HepG2 (cell line): ENCODE data around the gene GCNT2. TPM values are rescaled to one million over a fixed set of nuclear protein-coding genes. Genes with fewer than 3 reads are reported as not detected.

ENCODE experiments used
- ARHGAP35 ChIP-seq: sonication (generic); formaldehyde crosslinking; IDR thresholded peaks from 2 replicates; pipeline ENCODE4 v1.9.0; 2022; ENCODE audit warnings: mild to moderate bottlenecking, inconsistent platforms, moderate library complexity, missing genetic modification reagents, borderline replicate concordance
- ARNTL ChIP-seq: sonication (generic); formaldehyde crosslinking; IDR thresholded peaks from 2 replicates; pipeline ENCODE4 v1.4.0; 2020; ENCODE audit warnings: mild to moderate bottlenecking, missing genetic modification reagents
- GTF3A ChIP-seq: sonication (generic); formaldehyde crosslinking; conservative IDR thresholded peaks from 2 replicates; pipeline ENCODE4 v1.4.0; 2020; ENCODE audit warnings: mild to moderate bottlenecking, missing genetic modification reagents
- PBX3 ChIP-seq: sonication (generic); formaldehyde crosslinking; IDR thresholded peaks from 2 replicates; pipeline ENCODE4 v1.8.1; 2023; ENCODE audit warnings: missing genetic modification reagents, inconsistent platforms, borderline replicate concordance
- POLR2G ChIP-seq: fragments of 200-400 bp; formaldehyde crosslinking; IDR thresholded peaks from 2 replicates; pipeline ENCODE4 v1.6.1; 2018; ENCODE audit warnings: mild to moderate bottlenecking, low read depth, low read length, moderate library complexity
- RAD21 ChIP-seq: fragments of 450-650 bp; formaldehyde crosslinking; IDR thresholded peaks from 2 replicates; pipeline ENCODE4 v1.5.0; 2020; ENCODE audit warnings: mild to moderate bottlenecking
- RAD51 ChIP-seq: fragments of 450-650 bp; IDR thresholded peaks from 2 replicates; pipeline ENCODE4 v1.6.1; 2016; ENCODE audit warnings: borderline replicate concordance
- RBFOX2 ChIP-seq: fragments of 200-400 bp; formaldehyde crosslinking; IDR thresholded peaks from 2 replicates; pipeline ENCODE4 v1.6.1; 2017; ENCODE audit warnings: low read depth, mild to moderate bottlenecking, low read length
- SP5 ChIP-seq: IDR thresholded peaks from 2 replicates; pipeline ENCODE4 v1.6.1; 2016; ENCODE audit warnings: low read depth, borderline replicate concordance
- SRSF4 ChIP-seq: fragments of 200-400 bp; formaldehyde crosslinking; IDR thresholded peaks from one replicate; pipeline ENCODE4 v1.6.1; 2018; ENCODE audit warnings: mild to moderate bottlenecking, low read depth, low read length, moderate library complexity; ENCODE audit not compliant: poor library complexity, severe bottlenecking
- XBP1 ChIP-seq: sonication (generic); formaldehyde crosslinking; IDR thresholded peaks from 2 replicates; pipeline ENCODE4 v1.5.0; 2020; ENCODE audit warnings: missing genetic modification reagents
- ZBTB10 ChIP-seq: sonication (generic); formaldehyde crosslinking; IDR thresholded peaks from 2 replicates; pipeline ENCODE4 v1.4.0; 2020; ENCODE audit warnings: missing genetic modification reagents, borderline replicate concordance
- ZMYM2 ChIP-seq: sonication (generic); formaldehyde crosslinking; IDR thresholded peaks from 2 replicates; pipeline ENCODE4 v1.8.0; 2022; ENCODE audit warnings: mild to moderate bottlenecking, missing genetic modification reagents
- ZNF18 ChIP-seq: sonication (generic); formaldehyde crosslinking; IDR thresholded peaks from 2 replicates; pipeline ENCODE4 v1.8.0; 2022; ENCODE audit warnings: mild to moderate bottlenecking, missing genetic modification reagents; ENCODE audit not compliant: insufficient replicate concordance
- ZNF333 ChIP-seq: sonication (generic); formaldehyde crosslinking; IDR thresholded peaks from 2 replicates; pipeline ENCODE4 v1.4.0; 2020; ENCODE audit warnings: mild to moderate bottlenecking, missing genetic modification reagents, borderline replicate concordance
- ZNF687 ChIP-seq: sonication (generic); formaldehyde crosslinking; IDR thresholded peaks from 2 replicates; pipeline ENCODE4 v1.5.1; 2020; ENCODE audit warnings: mild to moderate bottlenecking, missing genetic modification reagents, moderate library complexity
- polyA plus RNA-seq, 8 experiments: library from polyadenylated mRNA; depleted of rRNA in 3 of 8; stranded (reverse) in 7 of 8; unstranded in 1 of 8; fragments of >200 nt; fragmentation: Illumina TruSeq in 4 of 8; extraction: Trizol in 4 of 8; gene quantifications; 2 replicates each; pipeline versions ENCODE4 v1.2.1 to v1.2.3, GENCODE V29; 2011 to 2016; ENCODE audit warnings: low read depth in 4 of 8, missing spikeins in 1 of 8, mixed read lengths in 1 of 8; ENCODE audit not compliant: insufficient read depth in 1 of 8
- total RNA-seq, 5 experiments: library from RNA; depleted of rRNA; stranded (reverse); fragments of >200 nt; fragmentation: Illumina TruSeq; extraction: Trizol; gene quantifications; 2 replicates each; pipeline ENCODE4 v1.2.3, GENCODE V29; 2016; ENCODE audit warnings: low read depth in 1 of 5
- TF ChIP-seq, protein P1 (sequence below): IDR thresholded peaks from 2 replicates; pipeline ENCODE4 v1.6.1; 2016; ENCODE audit warnings: missing compliant biosample characterization, missing genetic modification reagents, borderline replicate concordance
- TF ChIP-seq, protein P2 (sequence below): sonication (generic); formaldehyde crosslinking; IDR thresholded peaks from 2 replicates; pipeline ENCODE4 v1.5.0; 2020; ENCODE audit warnings: missing genetic modification reagents

Gene GCNT2
- total and polyA plus RNA-seq, 2 of the 13 experiments (the other 11 are each of a cell fraction or from before 2014, with no cell fraction given): 11.8 to 31.9 TPM

DNA sequence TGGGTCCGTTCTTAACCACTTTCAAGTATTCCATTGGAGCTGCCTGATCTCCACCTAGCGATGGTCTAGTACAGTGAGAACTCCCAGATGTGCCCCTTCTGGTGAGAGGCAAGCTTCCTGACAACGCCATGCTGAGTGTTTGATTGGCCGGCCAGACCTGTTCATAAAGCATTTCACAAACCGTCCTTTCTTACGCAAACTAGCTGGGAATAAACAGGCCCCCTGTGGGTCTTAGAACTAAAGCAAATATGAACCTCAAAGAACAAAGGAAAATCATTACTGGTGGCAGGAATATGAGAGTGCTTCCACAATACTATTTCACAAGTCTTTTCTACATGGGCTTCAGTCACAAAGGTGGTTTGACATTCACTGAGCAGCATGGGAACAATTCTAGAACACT, 15.6 kb upstream of the GCNT2 start (continued):
- TF ChIP-seq ZBTB10 (no peak), RAD51 (no peak), XBP1 (no peak), POLR2G (no peak), ZNF18 (CRISPR knock-in tag) (no peak), RAD21 (CRISPR knock-in tag) (peak; percentile 64; the same call in 1 of the 2 replicates), GTF3A (CRISPR knock-in tag) (no peak), ARNTL (CRISPR knock-in tag) (no peak; the same call in 1 of the 2 replicates), SP5 (peak; percentile 36; the same call in 1 of the 2 replicates), ZMYM2 (no peak), PBX3 (CRISPR knock-in tag) (no peak), RBFOX2 (no peak), ARHGAP35 (CRISPR knock-in tag) (no peak), ZNF687 (CRISPR knock-in tag) (no peak), ZNF333 (CRISPR knock-in tag) (no peak), SRSF4 (no peak)
- TF ChIP-seq, protein P1, sequence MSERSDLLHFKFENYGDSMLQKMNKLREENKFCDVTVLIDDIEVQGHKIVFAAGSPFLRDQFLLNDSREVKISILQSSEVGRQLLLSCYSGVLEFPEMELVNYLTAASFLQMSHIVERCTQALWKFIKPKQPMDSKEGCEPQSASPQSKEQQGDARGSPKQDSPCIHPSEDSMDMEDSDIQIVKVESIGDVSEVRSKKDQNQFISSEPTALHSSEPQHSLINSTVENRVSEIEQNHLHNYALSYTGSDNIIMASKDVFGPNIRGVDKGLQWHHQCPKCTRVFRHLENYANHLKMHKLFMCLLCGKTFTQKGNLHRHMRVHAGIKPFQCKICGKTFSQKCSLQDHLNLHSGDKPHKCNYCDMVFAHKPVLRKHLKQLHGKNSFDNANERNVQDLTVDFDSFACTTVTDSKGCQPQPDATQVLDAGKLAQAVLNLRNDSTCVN (CRISPR knock-in tag): 0 out of 2 replicates have a peak, but pooled peaks have one; percentile 58
- TF ChIP-seq, protein P2, sequence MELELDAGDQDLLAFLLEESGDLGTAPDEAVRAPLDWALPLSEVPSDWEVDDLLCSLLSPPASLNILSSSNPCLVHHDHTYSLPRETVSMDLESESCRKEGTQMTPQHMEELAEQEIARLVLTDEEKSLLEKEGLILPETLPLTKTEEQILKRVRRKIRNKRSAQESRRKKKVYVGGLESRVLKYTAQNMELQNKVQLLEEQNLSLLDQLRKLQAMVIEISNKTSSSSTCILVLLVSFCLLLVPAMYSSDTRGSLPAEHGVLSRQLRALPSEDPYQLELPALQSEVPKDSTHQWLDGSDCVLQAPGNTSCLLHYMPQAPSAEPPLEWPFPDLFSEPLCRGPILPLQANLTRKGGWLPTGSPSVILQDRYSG: no peak
